Esophagus squamous epithelium (tissue), 4 donors: ENCODE measurements around the gene SLC35E1.

Experiments
- CTCF ChIP-seq, 6 experiments: fragments of 450-650 bp in 4 of 6; fragments of 200-600 bp in 2 of 6; sonication (generic) in 2 of 6; IDR thresholded peaks; one replicate each; pipeline ENCODE4 v1.5.1; 2016 to 2019; ENCODE audit warnings: antibody characterized with exemption in 6 of 6, mild to moderate bottlenecking in 4 of 6, moderate library complexity in 4 of 6
- POLR2A ChIP-seq, 4 donors: fragments of 450-650 bp; IDR thresholded peaks; one replicate each; pipeline ENCODE4 v1.6.1; 2017; ENCODE audit warnings: antibody characterized with exemption in 4 of 4, mild to moderate bottlenecking in 4 of 4, moderate library complexity in 3 of 4

- TF ChIP-seq CTCF (IDR thresholded peaks at IDR 0.05) = no peak
- no peak for TF ChIP-seq POLR2A (IDR thresholded peaks at IDR 0.05)
Observed at GRCh38 chr19:16524991-16525734, 47.1 kb downstream of the SLC35E1 start.
